Stimulated activated CD8-positive, alpha-beta memory T cell treated with anti-CD3 and anti-CD28 coated beads, Interleukin-7, amount 100 ng/mL, for 48 hours (primary cell): ENCODE data around the gene CAP2.
"Not testable (repeated sequence)": the region's sequence is repeated elsewhere in the genome, so short reads cannot be mapped to it uniquely, and the experiment has no call there.

Experiments
- DNase-seq, 2 donors: peaks; one replicate each; pipeline ENCODE4 v3.0.0-alpha.2; 2020; ENCODE audit warnings: low read depth in 1 of 2; ENCODE audit errors: extremely low read depth in 1 of 2

The CAP2 gene

GRCh38 chr6:17562636-17563035, 169.2 kb downstream of the CAP2 start:
- no peak for DNase-seq

GRCh38 chr6:17565399-17565798, 172.0 kb downstream of the CAP2 start:
- no peak for DNase-seq

- DNase-seq: no peak
Measured at GRCh38 chr6:17574866-17575560, 181.6 kb downstream of the CAP2 start.

GRCh38 chr6:17577059-17577458, 183.7 kb downstream of the CAP2 start:
- no peak for DNase-seq

- no peak for DNase-seq
Measured at GRCh38 chr6:17580518-17581048, 187.2 kb downstream of the CAP2 start.

- DNase-seq: not testable (repeated sequence)
Measured at GRCh38 chr6:17581282-17581681, 187.9 kb downstream of the CAP2 start.

- no peak for DNase-seq
Measured at GRCh38 chr6:17583811-17584210, 190.4 kb downstream of the CAP2 start.

GRCh38 chr6:17584241-17584803, 190.9 kb downstream of the CAP2 start:
- no peak for DNase-seq

GRCh38 chr6:17585766-17586490, 192.5 kb downstream of the CAP2 start:
- no peak for DNase-seq

- DNase-seq: not testable (repeated sequence)
Measured at GRCh38 chr6:17586623-17587022, 193.2 kb downstream of the CAP2 start.

GRCh38 chr6:17588011-17588410, 194.6 kb downstream of the CAP2 start:
- no peak for DNase-seq

- DNase-seq: no peak
Measured at GRCh38 chr6:17589406-17590096, 196.2 kb downstream of the CAP2 start.

- DNase-seq: no peak
Measured at GRCh38 chr6:17591287-17591686, 197.9 kb downstream of the CAP2 start.

- no peak for DNase-seq
Measured at GRCh38 chr6:17593246-17593645, 199.9 kb downstream of the CAP2 start.

GRCh38 chr6:17596085-17596484, 202.7 kb downstream of the CAP2 start:
- no peak for DNase-seq

GRCh38 chr6:17599877-17600526, 206.6 kb downstream of the CAP2 start, which contains the start of gene FAM8A1:
TSS of gene FAM8A1 (plus strand) at chr6:17600302. CDS start at chr6:17600410, 108 bp downstream.
- DNase-seq: peak; percentile 91 to 93

- peak in 1 of 2 donors; percentile 10 for DNase-seq
Measured at GRCh38 chr6:17600527-17601385, 207.4 kb downstream of the CAP2 start.

- DNase-seq: no peak
Measured at GRCh38 chr6:17601386-17601703, 207.9 kb downstream of the CAP2 start.

GRCh38 chr6:17602888-17603287, 209.5 kb downstream of the CAP2 start:
- no peak for DNase-seq

GRCh38 chr6:17606606-17607005, 213.2 kb downstream of the CAP2 start:
- DNase-seq: no peak
